HG03469 (cell line): ENCODE data around the gene RBM19.
"Not testable (repeated sequence)": the region's sequence is repeated elsewhere in the genome, so short reads cannot be mapped to it uniquely, and the experiment has no call there.

Experiments
- ATAC-seq: cut with Tn5 transposase; IDR thresholded peaks from one replicate; pipeline ENCODE4 v1.9.1; 2021; ENCODE audit warnings: mild to moderate bottlenecking, moderate library complexity, moderate number of reproducible peaks; ENCODE audit not compliant: unreplicated experiment

RBM19 gene

DNA sequence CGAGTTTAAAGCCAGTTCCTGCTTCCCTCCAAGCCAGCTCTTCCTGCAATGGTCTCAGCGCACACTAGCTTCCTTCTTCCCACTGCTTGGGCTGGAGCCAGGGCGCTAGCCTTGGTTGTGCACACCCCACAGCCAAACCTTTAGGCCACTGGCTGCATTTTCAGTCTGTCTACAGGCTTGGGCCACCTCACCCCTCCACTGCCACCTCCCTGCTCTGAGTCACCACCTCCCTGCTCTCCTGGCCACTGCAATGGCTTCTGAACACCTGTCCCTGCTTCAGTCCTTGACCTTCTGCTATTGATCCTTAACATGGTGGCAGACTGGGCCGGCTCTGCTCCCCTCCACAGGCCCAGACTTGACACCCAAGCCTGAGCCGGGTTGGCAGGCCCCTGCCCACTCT, 151.1 kb downstream of the RBM19 start:
- ATAC-seq: no peak

DNA sequence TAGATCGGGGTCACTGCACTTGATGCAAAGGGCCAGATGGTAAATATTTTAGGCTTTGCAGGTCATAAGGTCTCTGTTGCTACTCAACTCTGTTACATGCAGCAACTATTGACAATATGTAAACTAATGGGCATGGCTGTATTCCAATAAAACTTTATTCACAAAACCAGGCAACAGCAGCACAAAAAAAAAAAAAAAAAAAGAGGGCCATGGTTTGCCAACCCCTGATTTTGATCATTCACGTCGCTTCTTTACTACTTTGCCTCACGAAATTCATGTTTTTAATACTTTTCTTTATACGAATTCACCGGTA, 152.9 kb downstream of the RBM19 start:
- ATAC-seq: no peak

DNA sequence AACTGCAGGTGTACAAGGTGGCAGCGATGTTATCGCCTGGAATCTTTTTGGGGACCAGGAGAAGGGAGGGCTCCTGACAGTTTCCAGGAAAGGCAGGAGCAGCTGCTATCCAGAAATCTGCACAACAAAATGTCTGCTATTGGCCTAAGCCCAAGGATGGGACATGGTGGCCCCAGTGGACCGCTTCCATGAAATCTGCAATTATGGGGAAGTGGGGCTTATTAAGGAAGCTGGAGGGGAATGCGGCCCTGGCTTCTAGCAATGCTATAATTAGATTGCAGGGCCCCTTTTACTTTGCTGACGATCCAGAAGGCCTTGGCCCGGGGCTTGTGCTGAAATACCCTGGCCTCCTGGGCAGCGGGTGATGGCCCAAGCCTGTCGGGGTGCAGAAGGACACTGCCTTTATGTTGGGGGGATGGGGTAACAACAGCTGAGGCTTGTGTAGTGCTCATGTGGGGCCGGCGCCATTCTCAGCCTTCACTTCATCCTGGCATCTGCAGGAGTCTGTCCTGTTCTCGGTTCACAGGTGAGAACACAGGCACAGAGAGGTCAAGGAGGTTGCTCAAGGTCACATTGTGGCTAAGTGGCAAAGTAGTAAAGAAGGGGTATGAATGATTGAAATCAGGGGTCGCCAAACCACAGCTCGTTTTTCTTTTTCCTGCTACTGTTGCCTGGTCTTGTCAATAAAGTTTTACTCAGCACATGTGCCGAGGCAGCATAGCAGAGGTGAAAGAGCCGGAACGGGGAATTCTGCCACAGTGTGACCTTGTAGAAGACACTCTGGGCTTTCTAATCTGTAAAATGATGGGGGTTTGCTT, 153.5 kb downstream of the RBM19 start:
- no peak for ATAC-seq

DNA sequence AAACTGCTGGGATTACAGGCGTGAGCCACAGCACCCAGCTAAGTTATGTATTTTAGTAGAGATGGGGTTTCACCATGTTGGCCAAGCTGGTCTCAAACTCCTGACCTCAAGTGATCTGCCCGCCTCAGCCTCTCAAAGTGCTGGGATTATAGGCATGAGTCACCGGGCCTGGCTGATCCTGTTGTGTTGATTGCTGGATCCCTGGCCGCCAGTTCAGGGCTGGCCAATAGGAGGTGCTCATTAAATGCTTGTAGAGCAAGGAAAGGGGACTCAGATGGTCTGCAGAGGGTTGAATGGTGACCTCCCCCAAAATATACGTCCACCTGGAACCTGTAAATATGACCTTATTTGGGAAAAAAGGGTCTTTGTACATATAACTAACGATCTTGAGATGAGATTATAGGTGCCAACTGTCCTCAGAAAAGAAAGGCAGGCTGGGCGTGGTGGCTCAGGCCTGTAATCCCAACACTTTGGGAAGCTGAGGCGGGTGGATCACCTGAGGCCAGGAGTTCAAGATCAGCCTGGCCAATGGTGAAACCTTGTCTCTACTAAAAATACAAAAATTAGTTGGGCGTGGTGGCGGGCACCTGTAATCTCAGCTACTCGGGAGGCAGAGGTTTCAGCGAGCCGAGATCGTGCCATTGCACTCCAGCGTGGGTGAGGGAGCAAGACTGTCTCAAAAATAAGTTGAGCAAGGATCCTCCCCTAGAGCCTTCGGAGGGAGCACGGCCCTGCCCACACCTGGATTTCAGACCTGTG, 156.5 kb downstream of the RBM19 start:
- not testable (repeated sequence) for ATAC-seq

GRCh38 chr12:113808095-113808951, 157.8 kb downstream of the RBM19 start:
- ATAC-seq: no peak

DNA sequence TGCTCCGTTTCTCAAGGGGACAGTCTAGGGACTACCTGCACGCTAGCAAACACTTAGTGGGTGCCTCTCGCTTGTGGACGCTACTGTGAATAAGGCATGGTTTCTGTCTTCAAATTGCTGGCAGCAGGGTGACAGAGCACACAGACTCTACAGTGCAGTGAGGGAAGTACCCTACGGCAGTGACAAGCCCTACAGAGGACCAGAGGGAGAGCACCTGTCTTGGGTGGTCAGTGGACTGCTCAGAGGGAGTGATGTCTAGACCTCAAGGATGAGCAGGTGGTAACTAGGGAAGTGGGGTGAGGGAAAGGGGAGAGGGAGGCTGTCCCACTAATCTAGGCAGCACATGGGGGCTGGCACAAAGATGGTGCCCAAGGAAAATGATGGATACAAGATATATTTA, 160.5 kb downstream of the RBM19 start:
- no peak for ATAC-seq

- no peak for ATAC-seq
Observed at GRCh38 chr12:113804961-113805600, 161.0 kb downstream of the RBM19 start.

DNA sequence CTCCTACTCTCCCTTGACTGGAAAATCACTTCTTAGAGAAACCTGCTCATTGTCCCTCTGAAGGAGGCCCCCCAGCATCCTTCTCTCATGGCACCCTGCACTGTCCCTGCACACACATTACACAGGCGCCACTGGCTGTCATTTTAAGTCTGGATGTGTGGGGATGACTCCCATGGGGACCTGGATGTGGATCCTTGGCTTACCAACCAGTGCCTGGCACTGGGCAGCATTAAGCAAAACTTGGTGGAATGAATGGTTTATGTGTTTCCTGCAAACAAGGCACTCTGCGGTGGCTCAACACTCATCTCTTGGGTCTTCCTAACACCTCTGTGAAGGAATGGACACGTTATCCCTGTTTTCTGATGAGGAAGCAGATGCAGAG, 162.4 kb downstream of the RBM19 start:
- ATAC-seq: no peak

- no peak for ATAC-seq
Observed at GRCh38 chr12:113802966-113803758, 163.0 kb downstream of the RBM19 start.

DNA sequence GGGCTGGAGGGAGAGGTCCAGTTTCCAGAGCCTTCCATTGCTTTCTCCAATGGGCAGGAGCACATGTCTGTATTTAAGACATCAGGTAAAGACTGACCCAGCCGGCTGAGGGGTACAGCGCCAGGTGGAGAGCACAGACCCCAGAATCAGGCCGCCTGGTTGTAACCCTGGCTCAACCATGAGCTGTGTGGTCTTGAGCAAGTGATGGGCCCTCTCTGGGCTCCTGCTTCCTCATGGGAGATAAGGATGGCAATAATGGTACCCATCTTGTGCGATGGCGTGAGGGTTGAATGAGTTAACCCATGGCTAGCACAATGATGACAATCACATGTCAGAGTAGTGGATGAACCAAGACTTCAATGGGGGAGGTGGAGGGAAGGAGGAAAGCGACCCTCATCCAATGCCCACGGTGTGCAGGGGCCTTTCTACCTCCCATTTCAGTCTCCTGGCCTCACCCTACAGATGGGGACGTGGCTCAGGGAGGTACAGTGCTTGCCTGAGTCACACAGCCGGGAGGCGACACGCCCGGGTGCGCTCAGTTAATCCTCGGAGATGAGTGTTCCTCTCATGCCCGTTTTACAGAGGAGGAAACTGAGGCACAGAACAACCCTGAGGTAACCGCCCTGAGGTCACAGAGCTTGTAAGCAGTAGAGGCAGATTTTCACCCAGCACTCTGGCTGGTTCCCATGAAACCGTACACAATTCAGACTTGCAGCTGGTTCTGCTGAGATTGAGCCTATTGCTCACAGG, 163.9 kb downstream of the RBM19 start:
- no peak for ATAC-seq

GRCh38 chr12:113800201-113800600, 165.9 kb downstream of the RBM19 start:
- no peak for ATAC-seq

DNA sequence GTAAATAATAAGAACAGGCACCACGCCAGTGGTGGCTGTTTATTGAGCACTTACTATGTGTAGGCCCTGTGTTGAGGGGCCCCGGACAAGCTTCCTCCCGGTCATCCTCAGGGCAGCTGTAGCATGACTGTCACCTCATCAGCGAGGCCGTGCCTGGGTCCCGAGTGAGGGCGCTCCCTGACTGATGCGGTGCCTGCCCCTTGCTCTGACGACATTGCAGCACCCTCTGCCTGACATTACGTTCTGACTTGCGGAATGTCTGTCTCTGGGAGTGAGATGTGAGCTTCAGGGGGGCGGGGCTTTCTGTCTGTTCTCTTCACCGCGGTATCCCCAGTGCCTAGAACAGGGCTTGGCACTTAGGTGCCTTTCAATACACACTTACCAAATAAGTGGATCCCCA, 167.6 kb downstream of the RBM19 start:
- ATAC-seq: no peak

DNA sequence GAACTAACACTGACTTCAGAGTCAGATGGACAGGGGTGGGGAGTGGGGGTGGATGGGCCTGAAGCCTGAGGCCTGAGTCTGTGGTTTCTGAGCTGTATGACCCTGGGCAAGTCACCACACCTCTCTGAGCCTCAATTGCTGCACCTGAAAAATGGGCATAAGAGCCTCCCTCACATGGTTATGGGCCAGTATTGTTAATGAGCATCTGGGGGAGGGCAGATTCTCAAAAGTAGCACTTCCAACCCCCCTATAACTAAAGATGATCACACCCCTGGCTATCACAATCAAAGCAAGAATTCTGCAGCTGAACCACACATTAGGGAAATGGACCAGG, 168.6 kb downstream of the RBM19 start:
- ATAC-seq: no peak

GRCh38 chr12:113796852-113797534, 169.1 kb downstream of the RBM19 start:
- no peak for ATAC-seq

DNA sequence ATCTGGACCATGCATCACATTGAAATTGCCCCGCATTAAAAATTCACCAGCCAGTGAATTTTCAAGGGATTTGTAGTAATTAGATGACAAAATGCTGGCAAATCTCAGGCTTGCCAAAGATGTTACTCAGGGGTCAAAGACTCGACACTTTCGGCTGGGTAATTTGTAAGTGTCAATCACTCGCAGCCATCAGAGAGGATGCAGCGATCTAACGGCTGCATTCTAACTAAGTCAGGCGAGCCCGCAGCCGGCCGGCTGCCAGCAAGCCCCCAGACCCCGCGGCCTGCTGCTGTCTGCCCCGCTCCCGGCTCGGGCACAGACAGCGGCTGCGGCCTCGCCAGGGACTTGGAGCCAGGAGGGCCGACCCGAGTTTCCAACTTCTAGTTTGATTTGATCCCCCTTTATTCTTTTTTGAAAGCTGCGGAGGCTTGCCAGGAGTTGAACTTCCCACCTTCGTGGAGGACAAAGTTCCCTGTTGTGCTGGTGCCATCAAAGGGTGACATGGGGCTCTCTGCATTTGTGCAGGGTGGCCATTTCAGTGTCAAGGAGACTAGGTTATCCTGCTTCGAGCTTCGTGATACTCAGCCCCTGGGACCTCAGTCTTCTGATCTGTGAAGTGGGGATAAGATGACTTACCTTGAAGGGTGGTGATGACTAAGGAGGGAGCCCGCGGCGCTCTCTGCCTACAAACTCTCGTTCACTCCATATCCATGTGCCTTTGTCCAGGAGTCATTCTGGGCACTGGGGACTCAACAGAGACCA, 169.9 kb downstream of the RBM19 start:
- ATAC-seq: no peak

DNA sequence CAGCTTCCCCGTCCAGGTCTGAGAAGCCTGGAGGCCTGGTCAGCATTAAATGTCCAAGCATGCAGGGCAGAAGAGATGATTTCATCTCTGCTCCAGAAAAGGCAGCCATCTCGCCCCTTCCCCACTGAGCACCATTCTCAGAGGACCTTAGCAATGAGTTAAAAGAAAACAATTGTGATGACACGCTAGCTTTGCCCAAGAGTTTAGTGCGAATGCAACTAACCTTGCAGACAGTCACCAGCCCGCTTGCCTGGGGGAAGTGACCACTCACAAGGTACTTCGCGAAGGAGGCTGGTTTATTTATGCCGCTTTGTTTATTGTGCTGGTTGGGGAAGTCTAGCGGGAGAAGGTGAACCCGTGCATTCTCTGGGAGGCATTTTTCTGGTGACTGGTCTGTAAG, 170.7 kb downstream of the RBM19 start:
- no peak for ATAC-seq

DNA sequence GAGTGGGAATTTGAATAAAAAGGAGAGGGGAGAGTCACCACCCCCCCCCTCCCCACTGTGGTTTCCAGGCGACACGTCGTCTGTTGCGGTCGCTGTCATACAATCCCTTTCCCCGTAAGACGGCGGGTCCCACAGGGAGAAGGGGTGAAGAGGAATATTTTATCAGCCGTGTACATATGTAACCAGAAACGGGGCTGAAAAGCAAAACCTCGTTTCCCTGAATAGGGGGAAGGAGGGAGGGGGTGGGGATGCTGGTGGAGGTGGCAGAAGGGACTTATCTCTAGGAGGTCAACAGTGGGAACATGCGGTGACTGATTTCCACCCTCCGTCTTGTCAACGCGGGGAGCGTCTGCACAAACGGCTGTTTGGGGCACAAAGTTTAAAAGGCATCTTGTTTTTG, 171.4 kb downstream of the RBM19 start:
- ATAC-seq: no peak

DNA sequence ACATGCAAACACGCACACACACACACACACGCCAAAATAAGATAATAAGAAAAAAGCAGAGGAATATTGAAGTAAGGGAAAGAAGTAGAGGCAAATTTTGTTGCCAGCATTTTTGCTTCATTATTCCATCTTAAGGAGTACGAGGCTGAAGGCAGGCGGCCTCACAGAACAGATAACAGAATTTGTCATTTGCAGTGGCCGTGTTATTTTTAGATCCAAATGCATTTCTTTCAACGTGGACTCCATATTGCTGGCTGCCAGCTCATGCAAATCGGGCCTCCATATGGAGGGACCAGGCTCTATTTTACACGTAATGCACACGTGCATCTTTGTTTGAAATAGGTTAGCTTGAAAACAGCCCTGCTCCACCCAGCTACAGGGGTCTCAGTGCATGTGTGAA, 172.9 kb downstream of the RBM19 start:
- ATAC-seq: no peak
